NCI-H1092 treated with DMSO at 0.1 percent for 48 hours (cell line): ENCODE results near the gene CERKL.
A peak's percentile ranks its signal among the peaks of the same experiment; 100 is the strongest.

Experiments
- DNase-seq: peaks from one replicate; lab custom pipeline; 2025; lab: John Stamatoyannopoulos, UW

The CERKL gene

GRCh38 chr2:181678861-181679543, 22.1 kb upstream of the CERKL start:
- no peak for DNase-seq

GRCh38 chr2:181677912-181678586, 21.1 kb upstream of the CERKL start:
- DNase-seq, result no peak

DNA sequence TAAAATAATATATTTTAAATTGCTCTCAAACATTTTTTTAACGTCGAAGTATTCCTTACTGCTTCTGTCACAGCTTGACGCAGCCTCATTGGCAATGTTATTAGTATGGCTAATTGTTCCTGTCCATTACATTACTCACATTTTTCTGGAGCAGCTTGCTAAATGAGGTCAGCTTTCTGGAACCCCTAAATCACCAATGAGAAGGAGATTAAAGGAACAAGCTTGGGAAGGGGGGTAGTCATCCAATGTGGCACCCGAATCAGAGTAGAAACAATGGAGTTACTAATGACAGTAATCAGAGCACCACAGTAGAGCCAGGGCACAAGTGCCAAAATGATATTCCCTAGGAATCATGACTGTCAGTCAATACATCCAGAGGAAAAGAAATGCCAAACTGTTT, 18.3 kb upstream of the CERKL start:
- DNase-seq, result no peak

DNA sequence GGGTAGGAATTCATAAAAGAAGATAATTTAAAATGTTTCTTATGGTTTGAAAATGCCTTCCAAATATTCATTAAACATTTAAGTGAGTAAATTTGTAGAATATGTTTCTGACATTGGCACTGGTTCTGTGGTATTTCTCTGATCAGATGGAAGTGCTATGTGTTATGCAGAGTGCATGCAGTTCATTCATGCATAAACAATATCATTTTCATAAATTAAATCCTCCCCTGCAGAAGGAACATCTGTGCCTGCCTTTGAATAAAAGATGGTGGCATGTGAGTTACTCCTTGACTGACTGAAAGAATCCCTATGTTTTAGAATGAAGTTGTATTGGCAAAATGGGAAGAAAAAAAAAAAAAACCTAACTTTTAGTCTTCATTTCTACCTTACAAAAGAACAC, 17.6 kb upstream of the CERKL start:
- no peak for DNase-seq

DNA sequence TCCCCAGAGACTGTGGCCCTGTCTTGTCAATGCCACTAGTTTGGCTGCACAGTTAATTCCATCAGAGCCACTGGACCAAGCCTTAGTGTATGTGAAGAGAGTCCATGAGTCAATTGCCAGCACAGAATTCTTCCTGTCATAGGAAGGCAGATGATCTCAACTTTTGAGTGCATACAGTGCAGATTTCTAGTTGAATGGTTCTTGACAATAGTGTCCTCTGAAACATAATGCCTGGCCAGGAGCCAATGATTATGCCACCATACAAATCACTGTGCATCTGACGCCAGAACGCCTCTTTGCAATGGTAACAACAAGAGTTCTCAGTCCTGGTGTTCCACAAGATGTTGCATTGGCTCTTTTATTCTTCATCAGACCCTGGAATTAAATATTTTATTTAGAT, 16.3 kb upstream of the CERKL start:
- peak; percentile 27 for DNase-seq

- DNase-seq, result no peak
These were observed 15.5 kb upstream of the CERKL start for GRCh38 chr2:181672255-181673008.

DNA sequence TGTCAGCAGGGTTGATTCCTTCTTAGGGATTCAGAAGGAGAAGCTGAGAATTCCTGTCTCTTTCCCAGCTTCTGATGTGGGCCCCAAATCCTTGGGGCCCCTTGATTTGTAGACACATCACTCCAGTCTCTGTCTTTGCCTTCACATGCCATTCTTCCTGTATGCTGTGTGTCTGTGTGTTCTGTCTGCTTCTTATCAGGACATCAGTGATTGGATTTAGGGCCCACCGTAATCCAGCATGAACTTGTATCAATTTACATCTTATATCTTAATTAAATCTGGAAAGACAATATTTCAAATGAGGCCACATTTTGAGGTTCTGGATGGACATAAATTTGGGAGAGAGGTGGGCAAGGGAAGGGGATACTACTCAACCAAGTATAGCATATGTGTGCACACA, 13.7 kb upstream of the CERKL start:
- no peak for DNase-seq

DNA sequence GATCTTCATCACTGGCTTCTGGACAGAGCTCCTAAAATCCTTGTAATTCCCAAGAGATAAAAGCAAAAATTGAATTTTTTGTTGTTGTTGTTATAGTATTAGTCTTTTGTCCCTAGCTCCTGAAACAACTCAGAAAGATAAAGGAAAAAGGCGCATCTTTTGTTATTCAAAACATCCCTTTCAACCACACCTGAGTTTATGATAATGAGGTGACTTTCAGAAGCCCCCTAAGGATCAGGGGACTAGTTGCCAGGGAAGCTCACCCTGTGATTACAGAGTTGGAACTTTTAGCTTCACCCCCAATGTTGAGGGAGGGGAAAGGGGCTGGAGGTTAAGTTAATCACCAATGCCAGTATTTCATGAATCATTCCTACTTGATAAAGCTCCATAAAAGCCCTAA, 10.3 kb upstream of the CERKL start:
- DNase-seq, result no peak

- no peak for DNase-seq
These were observed 5.4 kb upstream of the CERKL start for GRCh38 chr2:181662287-181662686.

DNA sequence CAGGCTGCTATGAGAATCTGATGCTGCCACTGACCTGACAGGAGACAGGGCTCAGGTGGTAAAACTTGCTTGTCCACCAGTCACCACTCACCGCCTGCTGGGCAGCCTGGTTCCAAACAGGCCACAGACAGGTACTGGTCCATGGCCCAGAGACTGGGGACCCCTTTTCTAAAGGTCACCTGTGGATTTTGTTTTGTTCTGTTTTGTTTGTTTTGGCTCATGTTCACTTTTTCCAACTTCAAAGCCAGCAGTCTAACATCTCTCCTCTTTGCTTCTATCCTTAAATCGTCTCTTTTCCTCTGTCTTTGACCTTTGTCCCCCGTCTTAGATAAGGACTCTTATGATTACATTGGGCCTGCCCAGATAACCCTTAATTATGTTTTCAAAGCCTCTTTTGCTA, 3.3 kb upstream of the CERKL start:
- DNase-seq, result peak; percentile 26

DNA sequence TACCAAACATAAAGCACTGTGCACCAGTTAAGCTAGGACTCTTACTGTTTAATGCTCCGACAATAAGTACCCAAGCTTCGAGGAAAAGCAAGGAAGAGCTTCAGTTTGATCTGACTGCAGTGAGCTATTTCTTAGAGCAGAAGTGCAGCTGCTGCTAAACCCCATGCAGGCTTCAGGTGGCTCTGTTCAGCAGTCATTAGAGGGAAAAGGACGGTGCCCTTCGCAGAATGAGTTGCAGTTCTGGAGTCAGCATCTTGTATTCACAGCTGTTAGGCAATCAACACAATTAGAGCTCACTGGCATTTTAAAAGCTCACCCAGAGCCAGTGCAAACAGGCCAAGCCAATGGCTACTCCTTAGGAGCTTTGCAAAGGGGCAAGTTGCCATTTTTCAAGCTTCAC, 1.5 kb upstream of the CERKL start:
- peak; percentile 73 for DNase-seq

DNA sequence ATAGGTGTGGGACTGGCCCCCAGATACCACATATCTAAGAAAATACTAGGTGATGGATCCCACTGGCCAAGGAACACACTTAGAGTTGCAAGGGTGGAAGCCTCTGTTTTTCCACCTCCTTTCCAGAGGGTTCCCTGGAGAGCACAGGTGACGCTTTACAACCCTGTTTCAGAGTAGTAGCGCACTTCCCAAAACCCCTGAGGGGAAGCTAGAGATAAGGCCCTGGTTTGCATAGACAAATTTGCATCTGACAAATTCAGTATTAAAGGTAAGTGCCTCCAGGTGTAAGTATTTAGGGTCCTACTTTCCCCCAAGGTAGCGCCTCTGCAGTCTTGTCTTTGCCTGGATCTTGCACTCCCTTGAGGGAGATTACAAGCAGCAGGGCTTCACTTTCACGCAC, 474 bp upstream of the CERKL start:
- no peak for DNase-seq

GRCh38 chr2:181655519-181655918, 1.4 kb downstream of the CERKL start:
- no peak for DNase-seq

GRCh38 chr2:181649436-181649979, 7.4 kb downstream of the CERKL start:
- no peak for DNase-seq

GRCh38 chr2:181648478-181649155, 8.3 kb downstream of the CERKL start:
- no peak for DNase-seq

DNA sequence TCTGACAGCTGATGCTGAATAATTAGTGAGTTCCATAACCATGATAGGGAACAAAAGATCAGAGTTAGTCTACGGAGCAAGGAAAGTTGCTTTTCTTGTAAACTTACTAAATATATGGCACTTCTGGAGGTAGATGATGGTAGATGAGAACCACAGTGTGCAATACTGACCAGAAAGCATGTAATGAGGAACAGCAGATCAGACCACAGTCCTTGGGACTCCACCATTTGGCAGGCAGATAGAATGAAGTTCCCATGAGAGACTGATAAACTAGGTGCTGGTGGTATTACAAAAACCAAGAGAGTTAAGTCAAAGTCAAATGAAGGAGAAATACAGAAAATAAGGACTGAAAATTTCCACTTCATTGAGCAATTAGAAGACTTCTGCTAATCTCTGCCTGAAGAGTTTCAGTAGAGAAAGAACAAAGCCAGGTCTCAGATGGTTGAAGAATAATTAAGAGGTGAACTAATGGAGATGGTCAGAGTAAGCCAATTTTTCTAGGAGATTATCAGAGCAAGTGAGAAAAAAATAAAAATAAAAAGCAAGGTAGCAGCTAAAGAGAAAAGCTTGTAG, 10.4 kb downstream of the CERKL start:
- DNase-seq, result no peak

GRCh38 chr2:181643151-181643550, 13.8 kb downstream of the CERKL start:
- DNase-seq, result no peak

DNA sequence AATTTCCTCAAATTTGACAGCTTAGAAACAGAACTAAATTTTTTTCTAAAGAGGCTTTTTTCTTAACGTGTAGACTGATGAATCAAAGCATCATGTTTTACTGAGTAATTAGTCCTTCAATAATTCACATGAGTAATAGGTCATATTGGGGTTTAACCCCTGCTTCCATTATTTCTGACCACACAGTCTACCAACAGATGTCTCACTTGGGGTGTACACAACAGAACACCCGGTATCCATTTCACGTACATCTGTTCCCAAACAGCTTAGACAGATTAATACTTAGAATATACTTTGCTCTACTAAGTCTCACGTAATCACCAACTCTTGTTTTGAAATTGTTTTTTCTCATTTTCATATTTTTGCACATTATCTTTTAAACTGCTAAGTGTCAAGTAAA, 14.8 kb downstream of the CERKL start:
- DNase-seq, result no peak

DNA sequence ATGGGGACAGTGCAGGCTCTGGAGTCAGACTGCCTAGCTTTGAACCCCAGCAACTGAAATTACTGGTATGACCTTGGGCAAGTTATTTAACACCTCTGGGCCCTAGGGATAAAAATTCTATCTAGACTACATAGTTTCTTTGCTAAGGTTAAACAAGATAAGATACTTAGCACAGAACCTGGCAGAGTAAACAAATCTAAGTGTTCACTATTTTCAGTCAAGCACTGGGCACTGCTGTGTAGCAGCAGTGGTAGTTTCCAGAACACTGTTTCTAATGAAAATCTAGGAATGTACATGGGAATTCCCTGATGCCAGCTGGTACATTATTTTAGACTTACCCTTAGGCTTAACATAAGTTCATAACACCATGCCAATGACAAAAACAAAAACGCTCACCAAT, 17.2 kb downstream of the CERKL start:
- DNase-seq, result no peak

- DNase-seq, result no peak
These were observed 24.0 kb downstream of the CERKL start for GRCh38 chr2:181632733-181633401.
